ENCODE measurements around the gene NAA60.

DNA sequence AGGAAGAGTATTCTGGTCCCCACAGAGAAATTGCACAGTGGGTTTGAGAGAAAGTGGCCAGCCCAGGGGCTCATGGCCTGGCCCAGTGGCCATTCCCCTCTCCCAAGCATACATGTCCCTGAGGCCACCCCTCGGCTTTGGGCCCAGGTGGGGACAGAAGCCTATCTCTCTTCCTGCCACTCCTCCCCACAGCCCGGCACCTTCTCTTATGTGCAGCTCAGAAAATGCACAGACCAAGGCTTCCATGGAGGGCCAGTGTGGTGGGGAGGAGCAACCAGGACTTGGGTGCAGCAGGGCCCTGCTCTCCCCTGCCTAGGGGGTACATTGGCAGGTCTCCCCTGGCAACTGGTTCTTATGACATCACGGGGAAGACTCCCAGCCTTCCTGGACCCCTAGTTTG is 51.7 kb downstream of the NAA60 start, which contains the start of gene C16orf90:
- TF ChIP-seq, protein P1, sequence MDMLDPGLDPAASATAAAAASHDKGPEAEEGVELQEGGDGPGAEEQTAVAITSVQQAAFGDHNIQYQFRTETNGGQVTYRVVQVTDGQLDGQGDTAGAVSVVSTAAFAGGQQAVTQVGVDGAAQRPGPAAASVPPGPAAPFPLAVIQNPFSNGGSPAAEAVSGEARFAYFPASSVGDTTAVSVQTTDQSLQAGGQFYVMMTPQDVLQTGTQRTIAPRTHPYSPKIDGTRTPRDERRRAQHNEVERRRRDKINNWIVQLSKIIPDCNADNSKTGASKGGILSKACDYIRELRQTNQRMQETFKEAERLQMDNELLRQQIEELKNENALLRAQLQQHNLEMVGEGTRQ (IDR thresholded peaks at IDR 0.05; ENCODE audit: borderline replicate concordance, low read depth, low read length), result no peak
- TF ChIP-seq MXI1 (IDR thresholded peaks at IDR 0.05; ENCODE audit: low read depth, low read length) (no peak), GABPA (IDR thresholded peaks at IDR 0.05; ENCODE audit: low read depth) (no peak), EP300 (IDR thresholded peaks at IDR 0.05; ENCODE audit: borderline replicate concordance in 1 of 2, low read depth in 1 of 2, low read length in 1 of 2) (no peak), POLR2AphosphoS5 (IDR thresholded peaks at IDR 0.05; ENCODE audit: low read depth, low read length) (no peak), RCOR1 (IDR thresholded peaks at IDR 0.05; ENCODE audit: low read length) (no peak), RFX5 (IDR thresholded peaks at IDR 0.05; ENCODE audit: low read length) (no peak), RAD21 (IDR thresholded peaks at IDR 0.05; ENCODE audit: low read length) (no peak), EZH2phosphoT487 (IDR thresholded peaks at IDR 0.05; ENCODE audit: borderline replicate concordance, low read depth) (no peak), GATA2 (CRISPR knock-in tag; IDR thresholded peaks at IDR 0.05) (no peak)
- TF ChIP-seq, protein P2, sequence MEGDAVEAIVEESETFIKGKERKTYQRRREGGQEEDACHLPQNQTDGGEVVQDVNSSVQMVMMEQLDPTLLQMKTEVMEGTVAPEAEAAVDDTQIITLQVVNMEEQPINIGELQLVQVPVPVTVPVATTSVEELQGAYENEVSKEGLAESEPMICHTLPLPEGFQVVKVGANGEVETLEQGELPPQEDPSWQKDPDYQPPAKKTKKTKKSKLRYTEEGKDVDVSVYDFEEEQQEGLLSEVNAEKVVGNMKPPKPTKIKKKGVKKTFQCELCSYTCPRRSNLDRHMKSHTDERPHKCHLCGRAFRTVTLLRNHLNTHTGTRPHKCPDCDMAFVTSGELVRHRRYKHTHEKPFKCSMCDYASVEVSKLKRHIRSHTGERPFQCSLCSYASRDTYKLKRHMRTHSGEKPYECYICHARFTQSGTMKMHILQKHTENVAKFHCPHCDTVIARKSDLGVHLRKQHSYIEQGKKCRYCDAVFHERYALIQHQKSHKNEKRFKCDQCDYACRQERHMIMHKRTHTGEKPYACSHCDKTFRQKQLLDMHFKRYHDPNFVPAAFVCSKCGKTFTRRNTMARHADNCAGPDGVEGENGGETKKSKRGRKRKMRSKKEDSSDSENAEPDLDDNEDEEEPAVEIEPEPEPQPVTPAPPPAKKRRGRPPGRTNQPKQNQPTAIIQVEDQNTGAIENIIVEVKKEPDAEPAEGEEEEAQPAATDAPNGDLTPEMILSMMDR (IDR thresholded peaks at IDR 0.05), result no peak
